OCI-M1 (cell line): ENCODE data around the gene ADCK2.
A peak's percentile ranks its signal among the peaks of the same experiment; 100 is the strongest.
"Not testable (repeated sequence)": the region's sequence is repeated elsewhere in the genome, so short reads cannot be mapped to it uniquely, and the experiment has no call there.

Experiments
- DNase-seq: peaks from one replicate; lab custom pipeline; 2025; lab: John Stamatoyannopoulos, UW

Gene ADCK2

DNA sequence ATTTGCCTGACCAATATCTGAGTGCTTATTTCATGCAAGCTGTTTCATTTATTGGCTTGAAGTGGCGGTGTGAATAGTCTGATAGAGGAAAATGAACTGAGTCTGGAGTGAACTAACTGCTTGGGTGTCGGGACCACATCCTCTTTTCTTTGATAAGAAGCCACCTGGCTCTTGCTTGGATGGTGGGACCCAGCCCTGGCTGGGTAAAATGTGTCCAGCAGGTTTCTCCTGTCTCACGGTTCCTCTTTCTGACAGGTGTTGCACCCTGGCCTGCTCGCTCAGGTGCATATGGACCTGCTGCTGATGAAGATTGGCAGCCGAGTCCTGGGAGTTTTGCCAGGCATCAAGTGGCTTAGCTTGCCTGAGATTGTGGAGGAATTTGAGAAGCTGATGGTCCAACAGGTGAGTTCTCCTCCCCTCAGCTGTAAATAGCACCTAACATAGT lies 1.6 kb downstream of the ADCK2 start:
- DNase-seq = no peak

DNA sequence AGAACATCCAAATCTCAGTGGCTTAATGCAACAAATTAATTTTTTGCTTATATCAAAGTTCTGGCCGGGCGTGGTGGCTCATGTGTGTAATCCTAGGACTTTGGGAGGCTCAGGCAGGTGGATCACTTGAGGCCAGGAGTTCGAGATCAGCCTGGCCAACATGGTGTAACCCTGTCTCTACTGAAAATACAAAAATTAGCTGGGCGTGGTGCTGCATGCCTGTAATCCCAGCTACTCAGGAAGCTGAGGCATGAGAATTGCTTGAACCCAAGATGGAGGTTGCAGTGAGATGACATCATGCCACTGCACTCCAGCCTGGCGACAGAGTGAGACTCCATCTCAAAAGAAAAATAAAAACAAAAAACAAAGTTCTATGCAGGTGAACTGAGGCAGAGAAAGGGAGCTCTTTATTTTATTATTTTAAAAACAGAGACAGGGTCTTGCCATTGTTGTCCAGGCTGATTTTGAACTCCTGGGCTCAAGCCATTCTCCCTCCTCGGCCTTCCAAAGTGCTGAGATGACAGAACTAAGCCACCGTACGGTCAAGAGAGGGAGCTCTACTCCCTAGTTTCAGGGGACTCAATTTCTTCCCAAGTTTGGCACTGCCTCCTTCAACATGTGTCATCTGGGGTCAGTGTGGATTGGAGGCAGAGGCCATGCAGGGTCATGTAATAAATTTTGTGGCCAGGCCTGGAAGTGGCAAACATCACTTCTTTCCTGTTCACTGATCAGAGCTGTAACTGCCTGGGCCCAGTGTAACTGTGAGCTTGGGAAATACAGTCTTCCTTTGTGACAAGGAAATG lies 2.4 kb downstream of the ADCK2 start:
- peak; percentile 69 for DNase-seq

DNA sequence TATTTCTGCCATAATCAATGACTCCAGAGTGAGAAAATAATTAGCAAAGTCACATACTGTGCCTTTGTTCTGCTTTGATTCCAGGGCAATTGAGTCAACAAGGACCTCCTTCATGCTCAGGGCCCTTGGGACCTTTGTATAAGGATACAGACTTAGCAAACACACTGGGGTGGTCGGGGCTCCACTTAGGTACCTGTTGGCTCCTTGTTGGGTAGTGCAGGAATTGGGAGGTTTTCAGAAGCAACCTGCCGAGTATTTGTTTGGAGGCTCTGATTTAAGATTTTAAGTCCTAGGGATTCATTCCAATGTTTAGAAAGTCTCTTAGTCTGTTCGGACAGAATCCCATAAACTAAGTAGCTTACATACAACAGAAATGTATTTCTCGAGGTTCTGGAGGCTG lies 3.0 kb downstream of the ADCK2 start:
- no peak for DNase-seq

DNA sequence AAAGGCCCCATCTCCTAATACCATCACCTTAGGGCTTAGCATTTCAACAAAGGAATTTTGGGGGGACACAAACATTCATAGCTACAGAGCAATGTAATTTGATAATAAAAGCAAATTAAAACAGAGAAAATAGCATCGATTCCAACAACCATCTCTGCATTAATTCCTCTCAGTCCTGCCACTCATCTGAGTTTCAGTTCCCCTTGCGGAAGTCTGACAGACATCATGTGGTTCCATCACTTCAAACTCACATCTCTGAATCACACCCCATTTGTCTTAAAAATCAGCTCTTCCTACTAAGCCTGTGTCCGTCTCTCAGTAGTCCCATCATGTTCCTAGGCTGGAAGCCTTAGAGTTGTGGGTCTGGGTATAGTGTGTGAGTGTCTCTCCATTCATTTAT lies 3.6 kb downstream of the ADCK2 start:
- no peak for DNase-seq

DNA sequence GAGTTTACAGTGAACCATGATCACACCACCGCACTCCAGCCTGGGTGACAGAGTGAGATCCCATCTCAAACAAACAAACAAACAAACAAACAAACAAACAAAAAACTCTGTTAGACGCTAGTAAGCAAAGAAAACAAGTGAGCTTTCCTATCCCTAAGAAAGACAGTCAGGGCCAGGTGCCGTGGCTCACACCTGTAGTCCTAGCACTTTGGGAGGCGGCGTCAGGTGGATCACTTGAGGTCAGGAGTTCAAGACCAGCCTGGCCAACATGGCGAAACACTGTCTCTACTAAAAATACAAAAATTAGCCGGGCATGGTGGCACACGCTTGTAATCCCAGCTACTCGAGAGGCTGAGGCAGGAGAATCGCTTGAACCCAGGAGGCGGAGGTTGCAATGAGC lies 4.2 kb downstream of the ADCK2 start:
- not testable (repeated sequence) for DNase-seq

DNA sequence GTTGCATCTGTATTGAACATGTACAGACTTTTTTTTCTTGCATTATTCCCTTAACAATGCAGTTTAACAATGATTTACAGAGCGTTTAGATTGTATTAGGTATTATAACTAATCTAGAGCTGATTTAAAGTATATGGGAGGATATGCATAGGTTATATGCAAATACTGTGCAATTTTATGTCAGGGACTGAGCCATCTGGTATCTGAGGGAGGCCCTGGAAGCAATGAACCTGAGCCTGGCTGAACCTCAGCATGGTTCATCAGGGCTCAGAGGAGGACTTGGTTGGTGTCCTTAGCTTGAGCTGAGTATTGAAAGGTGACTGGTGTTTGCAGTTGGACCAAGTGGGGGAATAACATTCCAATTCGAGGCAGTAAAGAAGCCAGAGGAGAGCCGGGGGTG lies 4.8 kb downstream of the ADCK2 start:
- no peak for DNase-seq

DNA sequence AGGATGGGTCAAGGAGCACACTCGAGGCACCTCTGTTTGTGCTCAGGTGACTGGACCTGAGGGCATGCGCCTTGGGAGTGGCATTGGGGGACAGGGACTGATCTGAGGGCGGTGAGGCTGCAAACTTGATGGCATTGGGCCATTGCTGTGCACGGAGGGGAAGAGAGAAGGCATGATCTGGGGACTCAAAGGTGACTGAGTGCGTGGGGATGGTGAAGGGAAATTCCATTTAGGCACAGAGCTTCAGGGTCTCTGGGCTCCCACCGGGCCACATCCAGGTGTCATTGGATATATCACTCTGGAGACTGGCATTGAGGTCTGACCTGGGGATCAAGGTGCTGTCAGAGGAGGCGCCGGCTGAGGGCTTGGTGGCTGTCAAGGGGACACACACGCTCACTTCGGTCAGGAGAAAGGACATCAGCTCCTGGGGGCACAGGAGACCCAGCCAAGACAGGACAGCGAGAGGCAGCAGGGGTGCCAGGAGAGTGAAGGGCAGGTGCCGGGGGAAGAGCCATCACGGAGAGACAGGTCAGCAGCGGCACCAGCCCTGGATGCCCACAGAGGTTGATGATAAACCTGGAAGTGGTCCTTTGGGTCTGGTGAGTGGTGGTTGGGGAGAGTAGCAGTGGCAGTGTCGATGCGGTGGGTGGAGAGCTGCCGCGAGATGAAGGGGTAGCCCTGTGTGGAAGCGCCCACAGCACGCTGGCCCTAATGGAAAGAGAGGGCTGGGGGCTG lies 5.5 kb downstream of the ADCK2 start:
- no peak for DNase-seq

DNA sequence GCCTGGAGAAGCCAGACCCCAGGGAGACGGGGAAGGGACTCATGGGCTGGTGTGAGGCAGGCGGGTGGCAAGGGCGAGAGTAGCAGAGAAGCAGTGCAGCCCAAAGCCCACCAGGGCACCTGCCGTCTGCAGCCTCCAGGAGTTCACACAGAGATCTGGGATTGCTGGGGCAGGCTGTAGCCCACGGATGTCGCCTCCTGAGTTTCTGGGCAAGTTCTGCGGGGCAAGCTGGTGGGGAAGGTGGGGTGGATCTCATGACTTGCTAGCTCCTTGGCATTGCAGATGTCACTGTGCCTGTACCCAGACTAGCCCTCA lies 6.0 kb downstream of the ADCK2 start:
- DNase-seq = no peak

DNA sequence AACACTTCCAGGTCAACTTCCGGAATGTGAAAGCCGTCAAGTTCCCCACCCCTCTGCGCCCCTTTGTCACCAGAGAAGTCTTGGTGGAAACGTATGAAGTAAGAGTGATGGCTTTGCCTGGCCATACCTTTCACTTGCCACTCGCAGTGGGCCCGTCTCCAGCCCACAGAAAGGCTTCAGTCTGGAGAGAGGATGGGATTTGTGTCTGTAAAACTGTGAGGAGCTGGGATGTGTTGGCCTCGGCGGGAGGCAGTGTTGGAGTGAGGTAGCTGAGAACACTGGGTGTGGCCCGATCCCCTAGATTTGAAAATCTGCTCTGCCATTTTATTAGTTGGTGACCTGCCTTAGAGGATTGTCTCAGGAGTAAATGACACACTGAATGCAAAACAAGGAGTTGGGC lies 6.4 kb downstream of the ADCK2 start:
- no peak for DNase-seq

DNA sequence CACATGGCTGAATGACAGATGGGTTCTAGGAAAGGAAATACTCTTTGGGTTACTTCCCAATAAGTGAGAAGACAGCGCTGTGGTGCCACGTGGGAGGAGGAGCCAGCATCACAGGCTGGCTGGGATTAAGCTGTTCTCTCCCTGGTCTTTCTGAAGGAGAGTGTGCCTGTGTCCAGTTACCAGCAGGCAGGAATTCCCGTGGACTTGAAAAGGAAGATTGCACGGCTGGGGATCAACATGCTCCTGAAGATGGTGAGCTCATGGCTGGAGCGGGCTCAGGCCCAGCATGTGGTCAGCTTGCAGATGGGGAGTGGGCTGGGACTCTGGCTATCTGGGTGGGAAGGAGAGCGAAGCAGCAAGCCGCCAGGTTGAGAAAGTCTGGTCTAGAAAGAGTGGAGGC lies 8.1 kb downstream of the ADCK2 start:
- DNase-seq = no peak

DNA sequence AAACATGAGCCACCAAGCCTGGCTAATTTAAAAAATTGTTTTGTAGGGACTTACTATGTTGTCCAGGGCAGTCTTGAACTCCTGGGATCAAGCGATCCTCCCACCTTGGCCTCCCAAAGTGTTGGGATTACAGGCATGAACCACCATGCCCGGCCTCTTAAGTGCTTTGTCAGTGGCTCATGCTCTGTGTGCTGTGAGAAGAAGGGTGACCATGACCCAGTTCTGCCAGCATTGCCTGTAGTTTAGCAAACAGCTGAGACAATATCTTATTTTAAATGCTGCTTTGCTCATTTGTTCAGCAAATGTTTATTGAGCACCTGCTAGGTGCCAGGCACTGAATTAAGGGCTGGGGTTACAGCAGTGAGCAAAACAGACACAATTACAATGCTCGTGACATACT lies 9.0 kb downstream of the ADCK2 start:
- DNase-seq = no peak

DNA sequence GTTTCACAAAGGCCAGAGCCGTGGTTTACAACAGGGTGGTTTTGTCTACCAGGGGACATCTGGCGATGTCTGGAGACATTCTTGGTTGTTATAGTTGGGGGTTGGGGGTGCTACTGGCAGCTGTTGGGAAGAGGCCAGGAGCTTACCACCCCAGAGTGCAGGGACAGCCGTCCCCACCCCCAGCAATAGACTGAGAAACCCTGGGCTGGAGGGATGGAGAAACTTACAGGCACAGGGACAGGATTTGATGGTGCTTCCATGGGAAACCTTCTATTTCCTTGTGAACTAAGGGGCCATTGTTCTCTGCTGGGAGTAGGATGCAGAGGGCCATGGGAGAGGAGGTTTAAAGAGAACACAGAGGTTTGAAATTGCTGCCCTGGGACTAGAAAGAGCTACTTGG lies 10.9 kb downstream of the ADCK2 start:
- no peak for DNase-seq

DNA sequence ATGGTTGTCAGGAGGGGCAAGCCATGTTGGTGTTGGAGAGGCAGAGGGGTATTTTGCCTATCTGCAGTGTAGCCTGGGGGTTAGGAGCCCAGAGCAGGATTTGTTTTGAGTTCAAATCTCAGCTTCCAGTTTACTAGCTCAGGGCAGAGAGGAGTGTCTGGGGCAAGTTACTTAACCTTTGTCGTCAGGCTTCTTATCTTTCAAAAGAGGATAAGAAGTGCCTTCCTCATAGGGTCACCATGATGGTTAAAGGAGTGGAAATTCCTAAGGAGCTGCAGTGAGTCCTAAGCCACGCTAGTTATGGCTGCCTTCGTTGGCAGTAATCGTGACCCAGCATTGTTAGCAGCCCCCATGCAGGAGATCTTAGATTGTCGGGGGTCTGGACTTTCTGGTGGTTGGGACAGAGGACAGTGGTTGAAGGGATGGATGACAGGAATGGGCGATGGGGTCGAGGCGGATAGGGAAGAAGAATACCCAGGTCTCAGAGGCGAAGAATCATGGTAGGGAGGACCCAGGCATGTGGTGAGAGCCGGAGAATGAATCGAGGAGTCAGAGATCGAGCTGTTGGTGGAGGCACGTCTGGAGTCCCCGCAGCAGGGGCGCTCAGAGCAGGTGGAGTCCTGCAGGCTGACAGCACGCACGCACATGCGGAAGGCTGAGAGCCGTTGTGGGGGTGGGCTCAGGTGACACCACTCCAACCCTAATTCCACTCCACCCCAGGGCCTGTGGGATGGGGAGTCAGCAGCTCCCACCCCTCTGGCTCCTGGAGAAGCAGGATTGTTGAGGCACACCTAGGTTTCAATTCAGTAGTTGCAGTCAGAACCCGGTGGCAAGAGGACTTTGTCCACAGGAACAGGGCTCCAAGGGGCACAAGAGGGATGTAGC lies 11.6 kb downstream of the ADCK2 start:
- DNase-seq = no peak

DNA sequence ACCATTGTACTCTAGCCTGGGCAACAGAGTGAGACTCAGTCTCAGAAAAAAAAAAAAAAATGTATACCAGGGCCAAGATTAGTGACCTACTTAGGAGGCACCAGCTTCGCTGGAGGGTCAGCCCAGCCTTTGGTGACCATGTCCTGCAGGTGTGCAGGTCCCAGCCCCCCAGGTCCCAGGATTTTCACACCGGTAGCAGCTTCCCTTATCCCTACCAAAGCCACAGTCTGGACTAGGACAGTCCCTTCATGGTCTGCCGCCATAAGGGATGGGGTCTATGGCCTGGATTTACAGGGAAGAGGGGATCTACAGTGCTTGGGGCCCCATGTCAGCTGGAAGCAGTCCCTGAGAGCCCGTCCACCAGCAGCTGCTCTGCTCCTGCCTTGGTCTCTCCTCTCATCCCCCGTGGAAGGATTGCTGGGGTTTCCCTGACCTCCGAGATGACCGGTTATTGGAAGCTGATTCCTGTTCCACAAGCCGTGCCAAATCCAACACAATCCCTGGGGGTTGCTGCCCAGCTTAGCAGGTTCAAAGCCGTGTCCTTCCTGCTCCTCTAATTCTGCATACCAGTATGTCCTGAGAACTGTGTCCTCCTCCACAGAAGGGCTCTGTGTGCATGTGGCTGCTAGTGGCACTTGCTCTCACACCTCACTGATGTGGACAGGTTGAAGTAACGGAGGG lies 12.8 kb downstream of the ADCK2 start:
- DNase-seq = no peak

DNA sequence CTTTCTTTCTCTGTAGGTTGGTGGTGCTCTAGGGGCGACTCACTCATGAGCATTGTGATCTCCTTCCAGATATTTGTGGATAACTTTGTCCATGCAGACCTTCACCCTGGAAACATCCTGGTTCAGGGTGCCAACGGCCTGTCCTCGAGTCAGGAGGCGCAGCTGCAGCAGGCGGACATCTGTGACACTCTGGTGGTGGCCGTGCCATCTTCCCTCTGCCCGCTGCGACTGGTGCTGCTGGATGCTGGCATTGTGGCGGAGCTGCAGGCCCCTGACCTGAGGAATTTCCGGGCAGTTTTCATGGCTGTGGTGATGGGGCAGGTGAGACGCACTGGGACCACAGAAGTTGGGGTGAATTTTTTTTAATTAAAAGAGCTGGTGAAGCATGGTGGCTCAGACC lies 14.2 kb downstream of the ADCK2 start:
- no peak for DNase-seq

DNA sequence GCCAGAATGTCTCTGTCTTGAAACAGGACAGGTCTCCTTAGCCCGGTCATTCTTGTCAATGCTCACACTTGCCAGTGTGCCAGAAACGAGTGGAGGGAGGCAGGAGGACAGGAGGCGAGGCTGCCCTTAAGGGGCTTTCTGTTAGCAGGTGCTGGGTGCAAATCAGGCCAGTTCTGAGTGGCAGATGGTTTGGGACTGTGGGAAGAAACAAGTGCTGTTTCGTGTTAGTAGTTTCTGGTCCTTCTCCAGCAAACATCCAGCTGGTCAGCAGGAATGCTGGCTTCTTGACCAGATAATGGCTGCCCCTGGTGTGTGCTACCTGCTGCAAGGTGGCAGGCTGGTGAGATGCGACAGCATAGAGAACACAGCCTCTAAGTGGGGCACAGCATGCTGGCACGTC lies 15.6 kb downstream of the ADCK2 start:
- no peak for DNase-seq

DNA sequence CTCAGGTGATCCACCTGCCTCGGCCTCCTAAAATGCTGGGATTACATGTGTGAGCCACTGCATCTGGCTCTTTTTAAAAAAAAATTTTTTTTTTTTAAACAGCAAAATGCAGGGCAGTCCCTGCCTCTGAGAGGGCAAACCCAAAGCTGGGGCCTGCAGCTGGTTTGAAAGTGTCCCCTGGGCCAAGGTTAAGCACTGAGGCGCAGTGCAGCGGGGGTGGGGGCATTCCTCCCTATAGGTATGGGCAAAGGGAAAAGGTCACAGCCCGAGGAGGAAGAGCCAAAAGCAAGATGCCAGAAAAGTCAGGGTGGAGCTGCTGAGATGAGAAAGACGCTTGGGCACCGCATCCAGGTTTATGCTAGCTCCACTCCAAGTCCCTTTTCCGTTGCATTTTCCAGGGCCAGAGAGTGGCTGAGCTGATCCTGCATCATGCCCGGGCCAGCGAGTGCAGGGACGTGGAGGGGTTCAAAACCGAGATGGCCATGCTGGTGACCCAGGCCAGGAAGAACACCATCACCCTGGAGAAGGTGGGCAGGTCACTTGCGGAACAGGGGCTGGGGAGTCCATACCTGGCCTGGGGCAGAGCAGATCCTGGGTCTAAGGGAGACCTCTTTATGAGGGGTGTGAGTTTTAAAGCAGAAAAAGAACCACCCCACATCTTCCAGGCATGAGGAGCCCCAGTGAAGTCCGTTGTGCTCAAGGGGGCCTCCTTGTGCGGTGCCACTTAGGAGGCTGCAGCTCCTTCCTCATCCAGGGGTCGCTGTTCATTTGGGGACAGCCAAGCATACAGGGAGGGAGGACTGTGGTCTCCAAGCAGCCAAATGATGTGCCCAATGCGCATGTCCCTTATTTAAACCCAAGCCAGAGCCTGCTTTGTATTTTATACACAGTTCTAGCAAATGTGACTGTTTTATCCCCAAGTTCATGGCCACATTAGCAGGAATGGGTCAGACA lies 16.7 kb downstream of the ADCK2 start:
- no peak for DNase-seq

DNA sequence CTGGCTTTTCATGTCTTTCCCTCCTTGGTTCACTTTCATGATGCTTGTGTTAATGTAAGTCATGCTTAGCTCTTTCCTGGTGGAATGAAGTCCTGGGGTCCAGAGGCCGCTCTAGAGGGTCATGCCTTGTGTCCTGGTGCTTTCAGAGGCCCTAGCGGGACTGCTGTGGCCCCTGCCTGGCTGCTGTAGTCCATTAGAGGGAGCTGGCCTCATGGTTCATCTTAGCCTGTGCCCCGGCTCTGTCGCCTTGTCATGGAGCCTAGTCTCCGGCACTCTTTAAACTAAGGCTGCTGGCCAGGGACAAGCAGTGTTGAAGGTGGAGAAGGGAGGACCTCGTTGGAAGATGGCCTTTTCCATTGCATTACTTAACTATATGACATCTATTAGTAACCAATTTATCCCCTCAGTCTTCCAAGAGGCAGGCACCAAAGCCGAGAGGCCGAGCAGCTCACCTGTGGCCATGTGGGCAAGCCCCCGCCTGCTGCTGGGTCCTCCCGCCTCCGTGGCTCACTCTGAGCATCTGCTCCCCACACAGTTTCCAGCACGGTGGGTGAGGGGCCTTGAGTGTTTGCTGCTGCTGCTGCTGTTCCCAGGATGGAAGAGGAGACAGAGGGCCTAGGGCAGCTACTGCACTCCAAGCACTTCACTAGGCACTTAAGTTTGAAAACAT lies 18.8 kb downstream of the ADCK2 start:
- DNase-seq = no peak

DNA sequence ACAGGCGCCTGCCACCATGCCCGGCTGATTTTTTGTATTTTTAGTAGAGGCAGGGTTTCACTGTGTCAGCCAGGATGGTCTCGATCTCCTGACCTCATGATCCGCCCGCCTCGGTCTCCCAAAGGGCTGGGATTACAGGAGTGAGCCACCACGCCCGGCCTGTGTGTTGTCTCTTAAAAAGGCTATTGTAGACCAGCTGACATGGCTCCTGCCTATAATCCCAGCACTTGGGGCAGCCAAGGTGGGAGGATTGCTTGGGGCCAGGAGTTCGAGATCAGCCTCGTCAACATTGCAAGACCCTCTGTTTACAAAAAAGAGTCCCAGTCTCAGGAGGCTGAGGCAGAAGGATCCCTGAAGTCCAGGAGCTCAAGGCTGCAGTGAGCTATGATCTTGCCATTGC lies 21.1 kb downstream of the ADCK2 start:
- DNase-seq = not testable (repeated sequence)

DNA sequence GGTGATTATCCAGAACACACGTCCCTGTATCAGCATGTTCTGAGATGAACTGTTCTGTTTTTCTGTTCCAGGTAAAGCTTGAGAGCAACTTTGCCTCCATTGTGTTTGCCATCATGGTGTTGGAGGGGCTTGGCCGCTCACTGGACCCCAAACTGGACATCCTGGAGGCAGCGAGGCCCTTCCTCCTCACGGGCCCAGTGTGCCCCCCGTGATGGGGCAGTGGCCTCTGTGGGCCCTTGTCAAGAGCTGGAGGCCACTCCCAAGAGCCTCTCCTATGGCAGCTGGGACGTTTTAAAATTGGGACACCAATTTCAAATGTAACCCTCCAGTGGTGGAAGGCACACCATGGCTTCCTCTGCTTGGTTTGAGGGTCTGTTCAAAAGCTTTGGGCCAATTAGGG lies 21.8 kb downstream of the ADCK2 start:
- no peak for DNase-seq

DNA sequence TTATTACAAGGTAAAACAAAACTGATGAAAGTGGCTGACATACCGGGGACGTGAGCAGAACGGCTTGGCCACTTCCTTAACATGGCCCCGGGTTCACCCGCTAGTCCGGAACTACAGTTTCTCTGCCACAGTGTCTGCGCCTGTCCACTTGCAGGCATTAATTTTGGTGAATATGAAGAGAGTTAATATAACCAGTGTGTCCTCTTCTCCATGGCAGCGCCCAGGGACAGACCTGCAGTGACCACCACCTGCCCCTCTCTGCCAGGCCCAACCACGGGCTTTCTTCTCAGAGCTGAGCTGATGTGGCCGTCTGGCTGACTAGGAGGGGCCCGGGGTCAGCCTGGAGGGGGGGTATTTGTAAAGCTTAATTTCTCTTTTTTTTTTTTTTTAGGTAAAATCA lies 22.6 kb downstream of the ADCK2 start:
- no peak for DNase-seq
